ENCODE measurements around the gene CMYA5.
"Not testable (repeated sequence)": the region's sequence is repeated elsewhere in the genome, so short reads cannot be mapped to it uniquely, and the experiment has no call there.

CMYA5 gene

DNA sequence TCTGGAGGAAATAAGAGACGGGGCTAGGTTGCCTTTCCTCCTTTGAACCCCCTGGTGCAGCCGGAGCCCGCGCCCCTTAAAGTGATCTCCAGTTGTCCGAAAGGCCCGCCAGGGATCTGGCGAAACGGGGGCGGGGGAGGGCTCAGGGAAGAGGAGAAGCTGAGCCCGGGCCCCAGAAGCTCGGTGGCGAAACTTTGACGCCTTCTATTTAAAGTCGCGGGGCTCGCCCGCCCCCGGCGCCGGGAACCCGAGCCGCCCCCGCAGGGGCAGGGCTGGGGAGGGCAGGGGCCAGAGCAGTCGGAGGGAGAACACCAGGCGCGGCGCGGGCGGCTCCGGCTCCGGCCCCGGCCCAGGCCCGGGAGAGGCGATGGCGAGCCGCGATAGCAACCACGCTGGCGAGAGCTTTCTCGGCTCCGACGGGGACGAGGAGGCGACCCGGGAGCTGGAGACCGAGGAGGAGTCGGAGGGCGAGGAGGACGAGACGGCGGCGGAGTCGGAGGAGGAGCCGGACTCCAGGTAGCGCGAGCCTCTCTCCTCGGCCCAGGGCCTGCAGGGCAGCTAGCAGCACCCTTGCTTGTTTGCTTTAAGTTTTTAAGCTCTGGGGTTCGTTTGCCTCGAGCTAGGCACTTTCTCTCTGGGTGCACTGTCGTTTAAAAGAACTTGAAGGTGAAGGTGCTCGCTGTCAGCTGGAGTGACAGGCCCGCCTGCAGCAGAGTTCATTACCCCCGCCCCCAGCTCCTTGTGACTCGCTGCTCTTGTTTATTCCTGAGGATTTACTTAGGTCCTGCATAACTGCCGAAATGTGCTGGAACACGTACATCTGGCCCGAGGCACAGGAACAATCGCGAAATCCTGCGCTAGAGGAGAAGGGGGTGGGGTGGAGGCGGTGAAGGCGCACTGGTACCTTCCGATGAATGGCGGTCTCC, at the start of gene CMYA5:
Gene CMYA5 (plus strand): TSS at position 296 of the 926 bp plus-strand sequence. CDS start 72 bp downstream, at position 368.
- no peak for DNase-seq (ENCODE audit: low read depth, low spot score)
- WGBS (ENCODE audit: insufficient coverage, insufficient read length), result no CpG with 5 or more reads among the region's 74 CpGs
- Histone ChIP-seq H3K27ac (ENCODE audit: low read length) (no peak within 1 kb of the TSS), H3K27me3 (ENCODE audit: control insufficient read depth, insufficient read depth, low read length) (no peaks in the 10 kb centered on the region), H3K9me3 (ENCODE audit: control insufficient read depth, insufficient read depth, low read length) (no peaks in the 10 kb centered on the region), H3K36me3 (ENCODE audit: control insufficient read depth, insufficient read depth, low read length) (no peaks in the 10 kb centered on the region), H3K4me3 (ENCODE audit: low read length) (peak within 1 kb of the TSS; percentile 39; the same call in 1 of the 2 replicates), H3K4me1 (ENCODE audit: control insufficient read depth, insufficient read depth, low read length) (no peaks in the 10 kb centered on the region)

DNA sequence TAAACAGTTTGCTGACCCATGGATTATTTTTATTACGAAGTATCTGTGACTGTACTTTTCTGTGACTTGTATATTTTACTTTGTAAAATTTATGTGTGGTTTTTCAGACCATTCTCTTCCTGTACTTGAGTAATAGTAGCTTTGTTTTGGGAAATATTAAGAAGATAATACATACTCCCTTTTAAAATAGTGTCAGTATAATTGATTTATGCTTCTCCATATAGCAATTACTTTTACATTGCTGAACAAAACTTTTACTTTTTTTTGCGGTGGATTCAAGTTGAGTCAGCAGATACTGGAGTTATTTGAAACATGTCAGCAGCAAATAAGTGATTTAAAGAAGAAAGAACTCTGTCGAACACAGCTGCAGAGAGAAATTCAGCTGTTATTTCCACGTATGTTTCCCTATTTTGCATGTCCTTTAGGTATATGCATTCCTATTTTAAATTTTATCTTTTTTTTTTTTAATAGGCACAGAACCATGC, 49.0 kb upstream of the CMYA5 start:
- no CpG with 5 or more reads among the region's 4 CpGs for WGBS (ENCODE audit: insufficient coverage, insufficient read length)
- H3K27me3 ChIP-seq (ENCODE audit: control insufficient read depth, insufficient read depth, low read length), result no peaks in the 10 kb centered on the region
- no peak for DNase-seq (ENCODE audit: low read depth, low spot score)
- no peaks in the 10 kb centered on the region for H3K9me3 ChIP-seq (ENCODE audit: control insufficient read depth, insufficient read depth, low read length)
- no peak overlapping the region for H3K4me3 ChIP-seq (ENCODE audit: low read length)
- no peaks in the 10 kb centered on the region for H3K36me3 ChIP-seq (ENCODE audit: control insufficient read depth, insufficient read depth, low read length)
- H3K4me1 ChIP-seq (ENCODE audit: control insufficient read depth, insufficient read depth, low read length), result no peaks in the 10 kb centered on the region
- no peak overlapping the region for H3K27ac ChIP-seq (ENCODE audit: low read length)

DNA sequence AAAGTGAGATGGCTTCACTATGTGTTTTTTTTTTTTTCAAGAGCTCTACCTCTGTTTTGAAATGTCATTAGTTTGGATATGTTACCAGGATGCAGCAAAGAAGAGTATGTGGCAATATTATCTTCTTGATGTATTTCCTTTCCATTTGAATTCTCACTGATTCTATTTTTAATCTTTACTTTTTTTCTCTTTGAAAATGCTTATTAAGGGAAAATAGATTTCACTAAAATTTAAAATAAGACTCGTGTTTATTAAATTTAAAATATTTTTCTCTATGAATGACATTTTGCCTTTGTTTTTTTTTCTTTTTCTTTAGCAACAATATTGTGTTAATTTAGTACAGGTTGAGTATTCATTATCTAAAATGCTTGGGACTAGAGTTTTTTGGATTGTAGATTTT, 48.2 kb upstream of the CMYA5 start:
- Histone ChIP-seq H3K27ac (ENCODE audit: low read length) (no peak overlapping the region), H3K9me3 (ENCODE audit: control insufficient read depth, insufficient read depth, low read length) (no peaks in the 10 kb centered on the region), H3K4me3 (ENCODE audit: low read length) (no peak overlapping the region), H3K27me3 (ENCODE audit: control insufficient read depth, insufficient read depth, low read length) (no peaks in the 10 kb centered on the region), H3K36me3 (ENCODE audit: control insufficient read depth, insufficient read depth, low read length) (no peaks in the 10 kb centered on the region), H3K4me1 (ENCODE audit: control insufficient read depth, insufficient read depth, low read length) (no peaks in the 10 kb centered on the region)
- DNase-seq (ENCODE audit: low read depth, low spot score), result no peak
- WGBS (ENCODE audit: insufficient coverage, insufficient read length), result no CpG with 5 or more reads among the region's 1 CpG

DNA sequence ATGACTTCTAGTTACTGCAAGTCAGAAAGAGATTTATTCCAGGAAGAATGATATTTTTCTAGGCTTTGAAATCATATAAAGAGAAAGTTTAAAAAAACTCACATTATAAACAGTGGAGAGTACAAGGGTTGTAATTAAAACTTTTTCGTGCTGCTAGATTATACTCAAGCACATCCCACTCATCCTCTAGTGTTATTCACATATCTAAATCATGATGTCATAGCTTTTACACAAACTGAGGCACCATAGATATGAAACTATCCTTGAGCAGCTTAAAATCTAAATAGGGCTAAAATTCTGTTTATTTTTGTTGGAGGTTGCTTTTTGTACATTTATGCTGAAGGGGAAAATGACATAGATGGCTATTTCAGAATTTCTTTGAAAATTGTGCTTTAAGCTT, 47.4 kb upstream of the CMYA5 start:
- DNase-seq (ENCODE audit: low read depth, low spot score), result no peak
- Histone ChIP-seq H3K36me3 (ENCODE audit: control insufficient read depth, insufficient read depth, low read length) (no peaks in the 10 kb centered on the region), H3K27me3 (ENCODE audit: control insufficient read depth, insufficient read depth, low read length) (no peaks in the 10 kb centered on the region), H3K27ac (ENCODE audit: low read length) (no peak overlapping the region), H3K9me3 (ENCODE audit: control insufficient read depth, insufficient read depth, low read length) (no peaks in the 10 kb centered on the region), H3K4me3 (ENCODE audit: low read length) (no peak overlapping the region), H3K4me1 (ENCODE audit: control insufficient read depth, insufficient read depth, low read length) (no peaks in the 10 kb centered on the region)
- WGBS (ENCODE audit: insufficient coverage, insufficient read length), result no CpG with 5 or more reads among the region's 1 CpG

DNA sequence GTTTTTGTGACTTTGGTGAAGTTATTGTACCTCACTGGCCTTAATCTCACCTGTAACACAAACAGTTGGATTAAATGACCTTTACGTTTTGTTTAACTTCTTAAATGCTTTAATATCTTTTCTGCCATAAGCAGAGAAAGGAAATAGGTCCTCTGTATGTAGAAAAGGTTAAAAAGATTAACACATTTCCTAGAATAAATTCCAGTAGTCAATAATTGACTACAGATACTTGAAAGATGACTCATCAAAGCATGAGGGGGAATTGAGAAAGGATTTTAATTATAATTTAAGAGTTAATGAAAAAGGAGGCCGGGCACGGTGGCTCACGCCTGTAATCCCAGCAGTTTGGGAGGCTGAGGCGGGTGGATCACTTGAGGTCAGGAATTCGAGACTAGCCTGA, 35.8 kb upstream of the CMYA5 start:
- DNase-seq (ENCODE audit: low read depth, low spot score), result no peak
- Histone ChIP-seq H3K36me3 (ENCODE audit: control insufficient read depth, insufficient read depth, low read length) (no peaks in the 10 kb centered on the region; the same call in 1 of the 2 replicates), H3K4me3 (ENCODE audit: low read length) (no peak overlapping the region), H3K27me3 (ENCODE audit: control insufficient read depth, insufficient read depth, low read length) (no peaks in the 10 kb centered on the region), H3K9me3 (ENCODE audit: control insufficient read depth, insufficient read depth, low read length) (no peaks in the 10 kb centered on the region), H3K27ac (ENCODE audit: low read length) (no peak overlapping the region), H3K4me1 (ENCODE audit: control insufficient read depth, insufficient read depth, low read length) (no peaks in the 10 kb centered on the region; the same call in 1 of the 2 replicates)
- WGBS (ENCODE audit: insufficient coverage, insufficient read length), result no CpG with 5 or more reads among the region's 6 CpGs

DNA sequence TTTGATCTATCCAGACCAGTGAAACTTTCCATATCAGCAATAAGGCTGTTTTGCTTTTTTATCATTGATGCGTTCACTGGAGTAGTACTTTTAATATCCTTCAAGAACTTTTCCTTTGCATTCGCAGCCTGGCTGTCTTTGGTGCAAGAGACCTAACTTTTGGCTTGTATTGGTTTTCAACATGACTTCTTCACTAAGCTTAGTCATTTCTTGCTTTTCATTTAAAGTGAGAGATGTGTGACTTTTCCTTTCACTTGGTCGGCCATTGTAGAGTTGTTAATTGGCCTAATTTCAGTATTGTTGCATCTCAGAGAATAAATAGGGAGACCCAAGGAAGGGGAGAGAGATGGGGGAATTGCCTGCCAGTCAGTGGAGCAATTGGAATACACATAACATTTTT, 26.4 kb upstream of the CMYA5 start:
- H3K4me3 ChIP-seq (ENCODE audit: low read length), result no peak overlapping the region
- no peaks in the 10 kb centered on the region for H3K9me3 ChIP-seq (ENCODE audit: control insufficient read depth, insufficient read depth, low read length)
- H3K4me1 ChIP-seq (ENCODE audit: control insufficient read depth, insufficient read depth, low read length), result no peaks in the 10 kb centered on the region
- no peak for DNase-seq (ENCODE audit: low read depth, low spot score)
- no CpG with 5 or more reads among the region's 3 CpGs for WGBS (ENCODE audit: insufficient coverage, insufficient read length)
- no peak overlapping the region for H3K27ac ChIP-seq (ENCODE audit: low read length)
- H3K27me3 ChIP-seq (ENCODE audit: control insufficient read depth, insufficient read depth, low read length), result no peaks in the 10 kb centered on the region
- no peaks in the 10 kb centered on the region for H3K36me3 ChIP-seq (ENCODE audit: control insufficient read depth, insufficient read depth, low read length)

DNA sequence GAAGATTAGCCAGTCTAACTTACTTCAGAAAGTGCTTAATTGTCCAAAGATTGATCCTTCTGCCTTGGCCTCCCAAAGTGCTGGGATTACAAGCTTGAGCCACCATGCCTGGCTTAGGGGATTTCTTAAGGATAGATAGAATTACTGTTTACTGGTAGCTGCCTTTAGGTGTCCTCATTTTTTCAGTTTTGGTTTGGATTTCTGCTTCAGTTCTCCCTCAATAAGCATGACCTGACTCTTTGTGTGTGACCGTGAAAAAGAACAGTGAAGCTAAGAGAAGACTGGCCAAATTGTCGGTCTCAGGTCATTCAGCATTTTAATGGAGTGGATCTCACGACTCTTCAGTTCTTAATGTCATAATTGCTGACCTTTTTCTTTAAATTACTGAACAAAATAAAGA, 22.9 kb upstream of the CMYA5 start:
- Histone ChIP-seq H3K27ac (ENCODE audit: low read length) (no peak overlapping the region), H3K4me3 (ENCODE audit: low read length) (no peak overlapping the region), H3K4me1 (ENCODE audit: control insufficient read depth, insufficient read depth, low read length) (no peaks in the 10 kb centered on the region), H3K9me3 (ENCODE audit: control insufficient read depth, insufficient read depth, low read length) (no peaks in the 10 kb centered on the region), H3K36me3 (ENCODE audit: control insufficient read depth, insufficient read depth, low read length) (no peaks in the 10 kb centered on the region), H3K27me3 (ENCODE audit: control insufficient read depth, insufficient read depth, low read length) (no peaks in the 10 kb centered on the region)
- DNase-seq (ENCODE audit: low read depth, low spot score), result no peak
- WGBS (ENCODE audit: insufficient coverage, insufficient read length), result no CpG with 5 or more reads among the region's 3 CpGs

DNA sequence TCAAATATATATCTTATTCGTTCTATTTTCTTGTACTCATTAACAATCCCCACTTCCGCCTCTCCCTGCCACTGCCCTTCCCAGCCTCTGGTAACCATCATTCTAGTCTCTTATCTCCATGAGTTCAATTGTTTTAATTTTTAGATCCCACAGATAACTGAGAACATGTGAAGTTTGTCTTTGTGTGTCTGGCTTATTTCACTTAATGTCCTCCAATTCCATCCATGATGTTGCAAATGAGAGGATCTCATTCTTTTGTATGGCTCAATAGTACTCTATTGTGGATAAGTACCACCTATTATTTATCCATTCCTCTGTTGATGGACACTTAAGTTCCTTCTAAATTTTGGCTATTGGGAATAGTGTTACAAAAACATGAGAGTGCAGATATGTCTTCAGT, 17.2 kb upstream of the CMYA5 start:
- no peak for DNase-seq (ENCODE audit: low read depth, low spot score)
- Histone ChIP-seq H3K27me3 (ENCODE audit: control insufficient read depth, insufficient read depth, low read length) (no peaks in the 10 kb centered on the region), H3K4me3 (ENCODE audit: low read length) (no peak overlapping the region), H3K9me3 (ENCODE audit: control insufficient read depth, insufficient read depth, low read length) (no peaks in the 10 kb centered on the region), H3K4me1 (ENCODE audit: control insufficient read depth, insufficient read depth, low read length) (no peaks in the 10 kb centered on the region), H3K36me3 (ENCODE audit: control insufficient read depth, insufficient read depth, low read length) (no peaks in the 10 kb centered on the region), H3K27ac (ENCODE audit: low read length) (no peak overlapping the region)
- WGBS (ENCODE audit: insufficient coverage, insufficient read length), result no CpG with 5 or more reads among the region's 2 CpGs

DNA sequence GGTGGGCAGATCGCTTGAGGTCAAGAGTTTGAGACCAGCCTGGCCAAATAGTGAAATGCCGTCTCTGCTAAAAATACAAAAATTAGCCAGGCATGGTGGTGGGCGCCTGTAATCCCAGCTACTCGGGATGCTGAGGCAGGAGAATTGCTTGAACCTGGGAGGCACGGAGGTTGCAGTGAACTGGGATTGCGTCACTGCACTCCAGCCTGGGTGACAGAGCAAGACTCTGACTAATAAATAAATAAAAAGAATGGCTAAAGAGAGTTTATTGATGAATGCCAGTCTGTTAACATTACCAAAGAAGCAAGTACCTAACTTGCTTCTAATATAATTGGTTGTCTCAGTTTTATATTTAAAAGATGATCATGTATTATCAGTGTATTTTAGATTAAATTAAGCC, 13.3 kb upstream of the CMYA5 start:
- DNase-seq (ENCODE audit: low read depth, low spot score); H3K27ac ChIP-seq (ENCODE audit: low read length); H3K4me3 ChIP-seq (ENCODE audit: low read length); H3K4me1 ChIP-seq (ENCODE audit: control insufficient read depth, insufficient read depth, low read length); H3K9me3 ChIP-seq (ENCODE audit: control insufficient read depth, insufficient read depth, low read length); H3K27me3 ChIP-seq (ENCODE audit: control insufficient read depth, insufficient read depth, low read length); H3K36me3 ChIP-seq (ENCODE audit: control insufficient read depth, insufficient read depth, low read length): not testable (repeated sequence)
- WGBS (ENCODE audit: insufficient coverage, insufficient read length), result no CpG with 5 or more reads among the region's 6 CpGs

DNA sequence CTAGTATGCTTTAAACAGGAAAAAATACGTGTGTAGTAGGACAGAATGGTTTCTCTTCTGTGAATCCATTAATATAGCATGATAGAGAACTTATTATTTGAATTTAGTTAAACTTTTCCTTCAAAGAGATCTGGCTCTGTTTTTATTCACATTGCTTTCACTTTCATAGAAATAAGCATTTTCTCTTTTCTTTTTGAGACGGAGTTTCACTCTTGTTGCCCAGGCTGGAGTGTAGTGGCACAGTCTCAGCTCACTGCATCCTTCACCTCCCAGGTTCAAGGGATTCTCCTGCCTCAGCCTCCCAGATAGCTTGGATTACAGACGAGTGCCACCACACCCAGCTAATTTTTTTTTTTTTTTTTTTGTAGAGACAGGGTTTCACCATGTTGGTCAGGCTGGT, 7.5 kb upstream of the CMYA5 start:
- H3K27ac ChIP-seq (ENCODE audit: low read length); H3K4me1 ChIP-seq (ENCODE audit: control insufficient read depth, insufficient read depth, low read length); H3K9me3 ChIP-seq (ENCODE audit: control insufficient read depth, insufficient read depth, low read length); H3K27me3 ChIP-seq (ENCODE audit: control insufficient read depth, insufficient read depth, low read length); H3K36me3 ChIP-seq (ENCODE audit: control insufficient read depth, insufficient read depth, low read length); H3K4me3 ChIP-seq (ENCODE audit: low read length); DNase-seq (ENCODE audit: low read depth, low spot score): not testable (repeated sequence)
- no CpG with 5 or more reads among the region's 3 CpGs for WGBS (ENCODE audit: insufficient coverage, insufficient read length)

DNA sequence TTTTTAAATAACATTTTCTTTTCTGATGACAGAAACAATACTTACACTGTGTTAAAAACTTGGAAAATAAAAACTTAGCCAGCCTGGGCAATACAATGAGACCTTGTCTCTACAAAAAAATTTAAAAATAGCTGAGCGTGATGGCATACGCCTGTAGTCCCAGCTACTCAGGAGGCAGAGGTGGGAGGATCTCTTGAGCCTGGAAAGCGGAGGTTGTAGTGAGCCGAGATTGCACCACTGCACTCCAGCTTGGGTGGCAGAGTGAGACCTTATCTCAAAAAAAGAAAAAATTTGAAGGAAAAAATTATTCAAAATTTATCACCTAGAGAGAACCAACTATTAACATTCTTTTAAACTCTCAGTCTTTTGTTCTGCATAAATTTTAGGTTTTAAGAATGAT, 4.9 kb upstream of the CMYA5 start:
- no peak for DNase-seq (ENCODE audit: low read depth, low spot score)
- no CpG with 5 or more reads among the region's 4 CpGs for WGBS (ENCODE audit: insufficient coverage, insufficient read length)
- no peaks in the 10 kb centered on the region for H3K9me3 ChIP-seq (ENCODE audit: control insufficient read depth, insufficient read depth, low read length)
- H3K36me3 ChIP-seq (ENCODE audit: control insufficient read depth, insufficient read depth, low read length), result peaks cover 2% of the 10 kb centered on the region; the same call in 1 of the 2 replicates
- H3K4me1 ChIP-seq (ENCODE audit: control insufficient read depth, insufficient read depth, low read length), result no peaks in the 10 kb centered on the region
- H3K27ac ChIP-seq (ENCODE audit: low read length), result no peak overlapping the region
- no peaks in the 10 kb centered on the region for H3K27me3 ChIP-seq (ENCODE audit: control insufficient read depth, insufficient read depth, low read length)
- H3K4me3 ChIP-seq (ENCODE audit: low read length), result no peak overlapping the region

All from iPS DF 6.9 (cell line).